H9 (cell line): ENCODE data around the gene DNTT. TPM values are rescaled to one million over a fixed set of nuclear protein-coding genes. Genes with fewer than 3 reads are reported as not detected.

ENCODE experiments used
- DNase-seq: peaks from one replicate; pipeline ENCODE4 v3.0.0-alpha.2; 2017
- H2AFZ ChIP-seq: one replicate; pipeline ENCODE4 v1.6.1; 2013; ENCODE audit warnings: mild to moderate bottlenecking, low read length, control low read depth, moderate library complexity
- H2AK5ac ChIP-seq: 2 replicates; pipeline ENCODE4 v1.6.1; 2013; ENCODE audit warnings: low read length, control low read depth, mixed read lengths; ENCODE audit not compliant: insufficient read length
- H2BK120ac ChIP-seq: one replicate; pipeline ENCODE4 v1.6.1; 2013; ENCODE audit warnings: low read depth, mild to moderate bottlenecking, low read length, control low read depth, inconsistent platforms; ENCODE audit not compliant: poor library complexity, severe bottlenecking
- H2BK12ac ChIP-seq: 2 replicates; pipeline ENCODE4 v1.6.1; 2013; ENCODE audit warnings: low read length, control low read depth, mixed read lengths, low read depth; ENCODE audit not compliant: insufficient read length
- H2BK15ac ChIP-seq: 2 replicates; pipeline ENCODE4 v1.6.1; 2013; ENCODE audit warnings: low read depth, low read length, control low read depth
- H2BK20ac ChIP-seq: one replicate; pipeline ENCODE4 v1.6.1; 2013; ENCODE audit warnings: low read depth, mild to moderate bottlenecking, low read length, control low read depth, inconsistent platforms; ENCODE audit not compliant: poor library complexity, severe bottlenecking
- H2BK5ac ChIP-seq: 2 replicates; pipeline ENCODE4 v1.6.1; 2013; ENCODE audit warnings: low read length, control low read depth, mixed read lengths; ENCODE audit not compliant: insufficient read length
- H3K14ac ChIP-seq: 2 replicates; pipeline ENCODE4 v1.6.1; 2013; ENCODE audit warnings: low read length, control low read depth; ENCODE audit not compliant: insufficient read depth
- H3K18ac ChIP-seq: 2 replicates; pipeline ENCODE4 v1.6.1; 2013; ENCODE audit warnings: low read depth, mild to moderate bottlenecking, mixed read lengths, low read length, control low read depth; ENCODE audit not compliant: insufficient read length
- H3K23ac ChIP-seq: 2 replicates; pipeline ENCODE4 v1.6.1; 2013; ENCODE audit warnings: low read length, control low read depth, mixed read lengths, low read depth; ENCODE audit not compliant: insufficient read length
- H3K23me2 ChIP-seq: 2 replicates; pipeline ENCODE4 v1.6.1; 2013; ENCODE audit warnings: low read depth, mild to moderate bottlenecking, mixed read lengths, low read length, control low read depth; ENCODE audit not compliant: insufficient read length, poor library complexity, severe bottlenecking
- H3K27ac ChIP-seq: 2 replicates; pipeline ENCODE4 v1.5.1; 2013; ENCODE audit warnings: low read length, control low read depth, mixed read lengths, low read depth; ENCODE audit not compliant: insufficient read length
- H3K27me3 ChIP-seq: 2 replicates; pipeline ENCODE4 v1.6.1; 2013; ENCODE audit warnings: low read length, control low read depth, inconsistent platforms; ENCODE audit not compliant: insufficient read depth
- H3K4ac ChIP-seq: 2 replicates; pipeline ENCODE4 v1.6.1; 2013; ENCODE audit warnings: low read depth, mild to moderate bottlenecking, control low read depth, inconsistent platforms, low read length, moderate library complexity
- H3K4me1 ChIP-seq: 2 replicates; pipeline ENCODE4 v1.6.1; 2013; ENCODE audit warnings: low read length, control low read depth, inconsistent platforms; ENCODE audit not compliant: insufficient read depth
- H3K4me2 ChIP-seq: 2 replicates; pipeline ENCODE4 v1.6.1; 2013; ENCODE audit warnings: low read length, control low read depth, mixed read lengths; ENCODE audit not compliant: insufficient read length, insufficient read depth
- H3K56ac ChIP-seq: 2 replicates; pipeline ENCODE4 v1.6.1; 2013; ENCODE audit warnings: low read depth, mild to moderate bottlenecking, mixed read lengths, low read length, control low read depth; ENCODE audit not compliant: insufficient read length
- H3K79me1 ChIP-seq: 2 replicates; pipeline ENCODE4 v1.6.1; 2013; ENCODE audit warnings: low read depth, mild to moderate bottlenecking, moderate library complexity, low read length, control low read depth, inconsistent platforms; ENCODE audit not compliant: insufficient read depth, poor library complexity, severe bottlenecking
- H3K79me2 ChIP-seq: 2 replicates; pipeline ENCODE4 v1.6.1; 2013; ENCODE audit warnings: low read length, control low read depth, inconsistent platforms; ENCODE audit not compliant: insufficient read depth
- H3K9ac ChIP-seq: 2 replicates; pipeline ENCODE4 v1.6.1; 2013; ENCODE audit warnings: low read length, control low read depth, mixed read lengths; ENCODE audit not compliant: insufficient read length; ENCODE audit errors: extremely low read depth
- H3K9me3 ChIP-seq: one replicate; pipeline ENCODE4 v1.6.1; 2013; ENCODE audit warnings: low read depth, low read length, inconsistent platforms; ENCODE audit not compliant: control insufficient read depth
- H3T11ph ChIP-seq: one replicate; pipeline ENCODE4 v1.6.1; 2013; ENCODE audit warnings: mild to moderate bottlenecking, low read length, control low read depth, inconsistent platforms
- H4K20me1 ChIP-seq: one replicate; pipeline ENCODE4 v1.6.1; 2013; ENCODE audit not compliant: control insufficient read depth, insufficient read length, insufficient read depth
- H4K5ac ChIP-seq: 2 replicates; pipeline ENCODE4 v1.6.1; 2013; ENCODE audit warnings: low read depth, mild to moderate bottlenecking, mixed read lengths, low read length, control low read depth; ENCODE audit not compliant: insufficient read length
- H4K8ac ChIP-seq: replicated peaks from 2 replicates; pipeline ENCODE4 v1.6.1; 2013; ENCODE audit warnings: low read length, control low read depth, mixed read lengths, low read depth; ENCODE audit not compliant: insufficient read length
- H4K91ac ChIP-seq: 2 replicates; pipeline ENCODE4 v1.6.1; 2013; ENCODE audit warnings: low read depth, mild to moderate bottlenecking, moderate library complexity, mixed read lengths, low read length, control low read depth; ENCODE audit not compliant: insufficient read length
- H3K27ac Mint-ChIP-seq, 3 experiments: 2 replicates in 2 of 3; 3 replicates in 1 of 3; pipeline ENCODE4 v1.8.0; 2020 to 2021; ENCODE audit warnings: mixed read lengths in 3 of 3, mild to moderate bottlenecking in 1 of 3, moderate library complexity in 1 of 3
- H3K27me3 Mint-ChIP-seq: 2 replicates; pipeline ENCODE4 v1.8.0; 2021; ENCODE audit warnings: low read depth, mild to moderate bottlenecking, moderate library complexity, mixed read lengths
- H3K36me3 Mint-ChIP-seq, 3 experiments: 2 replicates in 2 of 3; 3 replicates in 1 of 3; pipeline ENCODE4 v1.8.0; 2020 to 2021; ENCODE audit warnings: low read depth in 3 of 3, mixed read lengths in 3 of 3; ENCODE audit not compliant: insufficient read depth in 1 of 3
- H3K4me1 Mint-ChIP-seq, 2 experiments: 2 replicates each; pipeline ENCODE4 v1.8.0; 2020; ENCODE audit warnings: mixed read lengths in 2 of 2
- H3K4me3 Mint-ChIP-seq, 2 experiments: 2 replicates in 1 of 2; 3 replicates in 1 of 2; pipeline ENCODE4 v1.8.0; 2020 to 2021; ENCODE audit warnings: mild to moderate bottlenecking in 2 of 2, mixed read lengths in 2 of 2, moderate library complexity in 1 of 2
- H3K9me3 Mint-ChIP-seq, 2 experiments: 2 replicates in 1 of 2; 3 replicates in 1 of 2; pipeline ENCODE4 v1.8.0; 2020; ENCODE audit warnings: mild to moderate bottlenecking in 2 of 2, mixed read lengths in 2 of 2, moderate library complexity in 1 of 2
- CTCF ChIP-seq: fragments of 200-600 bp; sonication (generic); conservative IDR thresholded peaks from 3 replicates; pipeline ENCODE4 v1.8.0; 2021; ENCODE audit warnings: antibody characterized with exemption, mild to moderate bottlenecking
- WGBS: extraction: QIAGEN DNeasy Blood & Tissue Kit; methylation state at CpG from one replicate; pipeline ENCODE4 v1.1.7; 2013; ENCODE audit warnings: missing lambda C conversion rate, low lambda C conversion rate, mixed read lengths; ENCODE audit not compliant: insufficient read length; ENCODE audit errors: extremely low coverage; 5-methylcytosine and 5-hydroxymethylcytosine counted together
- total RNA-seq: library from RNA; stranded (reverse); gene quantifications from 2 replicates; pipeline ENCODE4 v1.2.1, GENCODE V29; 2021

DNTT gene
- total RNA-seq, 1 experiment from 2014 or later, result not detected

DNA sequence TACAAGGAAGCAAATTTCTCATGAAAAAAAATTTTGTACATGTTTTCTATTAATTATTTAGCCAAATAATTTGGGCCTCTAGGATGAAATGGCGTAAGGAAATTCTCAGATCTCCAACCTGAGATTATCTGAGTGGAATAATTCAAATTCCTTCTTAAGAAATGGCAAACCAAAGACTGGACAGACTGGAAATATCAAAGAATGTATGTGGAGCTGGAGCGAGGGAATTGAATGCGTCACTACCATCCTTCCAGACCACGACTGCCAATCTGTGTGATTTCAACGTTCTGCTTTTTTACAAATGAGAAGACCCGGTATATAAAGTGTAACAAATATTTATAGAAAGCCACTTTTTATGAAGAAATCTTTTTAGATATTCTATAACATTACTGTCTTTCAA, 20.5 kb upstream of the DNTT start:
- H3K23me2 ChIP-seq, result no peaks in the 10 kb centered on the region
- H3K9me3 ChIP-seq, result no peaks in the 10 kb centered on the region
- no peak overlapping the region for H3K9ac ChIP-seq
- peaks cover 3% of the 10 kb centered on the region for H3K4me1 ChIP-seq
- no peaks in the 10 kb centered on the region for H4K20me1 ChIP-seq
- no peak overlapping the region for H3K4me3 Mint-ChIP-seq
- H3K4ac ChIP-seq, result no peak overlapping the region
- no peak for DNase-seq
- no peak overlapping the region for H2BK5ac ChIP-seq
- no peak overlapping the region for H2BK15ac ChIP-seq
- no peak overlapping the region for H3K18ac ChIP-seq
- no peak overlapping the region for H3K4me2 ChIP-seq
- H3K27ac Mint-ChIP-seq, result no peak overlapping the region
- H4K8ac ChIP-seq, result no peak overlapping the region
- H2BK120ac ChIP-seq, result no peak overlapping the region
- H4K91ac ChIP-seq, result no peak overlapping the region
- no CpG with 5 or more reads among the region's 6 CpGs for WGBS
- no peak overlapping the region for H3K27ac ChIP-seq
- H3K14ac ChIP-seq, result no peak overlapping the region
- H2AFZ ChIP-seq, result no peak overlapping the region
- no peak for TF ChIP-seq CTCF
- no peaks in the 10 kb centered on the region for H3K9me3 Mint-ChIP-seq
- H3K36me3 Mint-ChIP-seq, result no peaks in the 10 kb centered on the region
- no peak overlapping the region for H3T11ph ChIP-seq
- H4K5ac ChIP-seq, result no peak overlapping the region
- H2AK5ac ChIP-seq, result no peak overlapping the region
- no peak overlapping the region for H2BK20ac ChIP-seq
- no peak overlapping the region for H3K56ac ChIP-seq
- H3K79me2 ChIP-seq, result no peaks in the 10 kb centered on the region
- peaks cover 10 to 18% of the 10 kb centered on the region in 2 experiments; a peak in 3 of 4 replicates for H3K4me1 Mint-ChIP-seq
- H3K23ac ChIP-seq, result no peak overlapping the region
- no peaks in the 10 kb centered on the region for H3K27me3 ChIP-seq
- no peaks in the 10 kb centered on the region for H3K79me1 ChIP-seq
- no peak overlapping the region for H2BK12ac ChIP-seq
- H3K27me3 Mint-ChIP-seq, result no peaks in the 10 kb centered on the region
